ENCODE results near the gene RAD51B.

GRCh38 chr14:68232300-68233055 lies 412.9 kb downstream of the RAD51B start:
- no peak for TF ChIP-seq POLR2AphosphoS5 (IDR thresholded peaks at IDR 0.05; ENCODE audit: borderline replicate concordance, low read depth, low read length)
- TF ChIP-seq EZH2 (IDR thresholded peaks at IDR 0.05): no peak
- no peak for TF ChIP-seq FOXP2 (optimal IDR thresholded peaks at IDR 0.05; ENCODE audit: control extremely low read depth, extremely low read length, insufficient read depth)
